Esophagus (tissue), 2 donors: Measurements from ENCODE around the gene MUC6. TPM values are rescaled to one million over a fixed set of nuclear protein-coding genes. Genes with fewer than 3 reads are reported as not detected.
A peak's percentile ranks its signal among the peaks of the same experiment; 100 is the strongest.

ENCODE experiments used
- H3K27ac ChIP-seq, 2 donors: one replicate each; pipeline ENCODE4 v1.5.1; 2013; ENCODE audit warnings: low read depth in 2 of 2, mild to moderate bottlenecking in 2 of 2, inconsistent platforms in 1 of 2, low read length in 1 of 2, moderate library complexity in 1 of 2
- H3K27me3 ChIP-seq, 2 donors: one replicate each; pipeline ENCODE4 v1.6.1; 2013; ENCODE audit warnings: low read length in 2 of 2, control low read depth in 1 of 2, mild to moderate bottlenecking in 1 of 2; ENCODE audit not compliant: insufficient read depth in 2 of 2, control insufficient read depth in 1 of 2
- H3K36me3 ChIP-seq, 2 donors: one replicate each; pipeline ENCODE4 v1.6.1; 2013; ENCODE audit warnings: low read length in 1 of 2; ENCODE audit not compliant: control insufficient read depth in 2 of 2, insufficient read depth in 2 of 2
- H3K4me1 ChIP-seq, 2 donors: one replicate each; pipeline ENCODE4 v1.6.1; 2013; ENCODE audit warnings: low read length in 1 of 2; ENCODE audit not compliant: control insufficient read depth in 2 of 2, insufficient read depth in 2 of 2
- H3K4me3 ChIP-seq, 2 donors: one replicate each; pipeline ENCODE4 v1.5.1; 2013; ENCODE audit warnings: low read length in 2 of 2, mild to moderate bottlenecking in 2 of 2, low read depth in 1 of 2, moderate library complexity in 1 of 2
- H3K9me3 ChIP-seq, 2 donors: one replicate each; pipeline ENCODE4 v1.6.1; 2013; ENCODE audit warnings: mild to moderate bottlenecking in 2 of 2, low read depth in 1 of 2, low read length in 1 of 2, moderate library complexity in 1 of 2; ENCODE audit not compliant: control insufficient read depth in 2 of 2, insufficient read depth in 1 of 2
- WGBS, 2 donors: extraction: QIAGEN DNeasy Blood & Tissue Kit; methylation state at CpG; one replicate each; pipeline ENCODE4 v1.1.7; 2013; 5-methylcytosine and 5-hydroxymethylcytosine counted together
- polyA plus RNA-seq, 2 donors: library from polyadenylated mRNA; stranded (reverse); fragments of 200-250 nt; gene quantifications; one replicate each; pipeline ENCODE4 v1.2.3, GENCODE V29; 2013
- donor health status: healthy with polysubstance abuse.
- donor health status: Bipolar disorder and iron deficiency.

MUC6 gene
- polyA plus RNA-seq, 2 donors, result 0.26 to 0.46 TPM

GRCh38 chr11:965206-965775 is 71.2 kb downstream of the MUC6 start:
- no peaks in the 10 kb centered on the region for H3K27me3 ChIP-seq
- 85 to 94% methylated on average over 13 of the region's 13 CpGs for WGBS, 2 donors
- H3K4me3 ChIP-seq, result no peak overlapping the region
- peaks cover 8 to 15% of the 10 kb centered on the region in 2 donors for H3K36me3 ChIP-seq
- no peaks in the 10 kb centered on the region for H3K4me1 ChIP-seq
- H3K9me3 ChIP-seq, result no peaks in the 10 kb centered on the region
- peak overlapping the region in 1 of 2 donors; percentile 2 for H3K27ac ChIP-seq

- H3K27me3 ChIP-seq, result no peaks in the 10 kb centered on the region
- H3K4me1 ChIP-seq, result peaks cover 0 to 2% of the 10 kb centered on the region in 2 donors
- peaks cover 8 to 16% of the 10 kb centered on the region in 2 donors for H3K36me3 ChIP-seq
- H3K4me3 ChIP-seq, result no peak overlapping the region
- no peak overlapping the region for H3K27ac ChIP-seq
- H3K9me3 ChIP-seq, result no peaks in the 10 kb centered on the region
- 96% methylated on average over 7 of the region's 7 CpGs for WGBS, 2 donors
Measured at GRCh38 chr11:963852-964251, 72.7 kb downstream of the MUC6 start.

Other genes with a start within 250 kb of the MUC6 start
- gene CEND1, start 246.6 kb downstream of the MUC6 start, polyA plus RNA-seq, result under 1 TPM; 0.10 to 0.12 TPM
- gene SLC25A22, start 238.4 kb downstream of the MUC6 start, polyA plus RNA-seq, result 10 to 100 TPM; 10.2 TPM
- gene PIDD1, start 231.5 kb downstream of the MUC6 start, polyA plus RNA-seq, result 10 to 100 TPM; 11.3 to 27.8 TPM
- 1,000 to 10,000 TPM; 1,061 to 1,474 TPM for gene RPLP2, start 226.8 kb downstream of the MUC6 start, polyA plus RNA-seq
- gene PNPLA2, start 217.8 kb downstream of the MUC6 start, polyA plus RNA-seq, result 10 to 100 TPM; 51.7 to 53.2 TPM
- gene CRACR2B, start 208.8 kb downstream of the MUC6 start, polyA plus RNA-seq, result 1 to 10 TPM; 3.2 to 5.3 TPM
- 100 to 1,000 TPM in 1 of 2 donors, 10 to 100 TPM in 1; 75.5 to 108 TPM for gene CD151, start 203.8 kb downstream of the MUC6 start, polyA plus RNA-seq
- gene POLR2L, start 194.2 kb downstream of the MUC6 start, polyA plus RNA-seq, result 100 to 1,000 TPM in 1 of 2 donors, 10 to 100 TPM in 1; 64.9 to 177 TPM
- gene TSPAN4, start 193.9 kb downstream of the MUC6 start, polyA plus RNA-seq, result 10 to 100 TPM in 1 of 2 donors, 1 to 10 TPM in 1; 9.8 to 16.8 TPM
- gene CHID1, start 125.9 kb downstream of the MUC6 start, polyA plus RNA-seq, result 10 to 100 TPM; 22.5 to 30.7 TPM
- 10 to 100 TPM; 17.3 to 20.2 TPM for gene AP2A2, start 110.8 kb downstream of the MUC6 start, polyA plus RNA-seq
- gene MUC2, start 38.2 kb upstream of the MUC6 start, polyA plus RNA-seq, result under 1 TPM in 1 of 2 donors, not detected in 1; 0.04 TPM
- gene MUC5AC, start 121.2 kb upstream of the MUC6 start, polyA plus RNA-seq, result under 1 TPM; 0.01 to 0.08 TPM
- under 1 TPM; 0.18 to 0.56 TPM for gene MUC5B, start 186.3 kb upstream of the MUC6 start, polyA plus RNA-seq